ENCODE data around the gene CCDC194. TPM values are rescaled to one million over a fixed set of nuclear protein-coding genes. Genes with fewer than 3 reads are reported as not detected.
A peak's percentile ranks its signal among the peaks of the same experiment; 100 is the strongest.

Gene CCDC194
- total and polyA plus RNA-seq, 2 of the 13 experiments (the other 11 are each of a cell fraction or from before 2014, with no cell fraction given), result 0.13 to 0.21 TPM

- TF ChIP-seq RAD21 (CRISPR knock-in tag; IDR thresholded peaks at IDR 0.05) (peak; percentile 69), CEBPG (CRISPR knock-in tag; IDR thresholded peaks at IDR 0.05) (no peak), ZFP91 (CRISPR knock-in tag; IDR thresholded peaks at IDR 0.05; ENCODE audit: borderline replicate concordance) (peak; percentile 41; the same call in 1 of the 2 replicates), KDM2A (CRISPR knock-in tag; IDR thresholded peaks at IDR 0.05; ENCODE audit: borderline replicate concordance, low read depth) (0 out of 2 replicates have a peak, but pooled peaks have one; percentile 37), RARG (CRISPR knock-in tag; IDR thresholded peaks at IDR 0.05; ENCODE audit: low read depth) (no peak), STAG1 (CRISPR knock-in tag; IDR thresholded peaks at IDR 0.05) (peak; percentile 80)
Measured at GRCh38 chr19:17385878-17386611, 8.0 kb downstream of the CCDC194 start (continued).

DNA sequence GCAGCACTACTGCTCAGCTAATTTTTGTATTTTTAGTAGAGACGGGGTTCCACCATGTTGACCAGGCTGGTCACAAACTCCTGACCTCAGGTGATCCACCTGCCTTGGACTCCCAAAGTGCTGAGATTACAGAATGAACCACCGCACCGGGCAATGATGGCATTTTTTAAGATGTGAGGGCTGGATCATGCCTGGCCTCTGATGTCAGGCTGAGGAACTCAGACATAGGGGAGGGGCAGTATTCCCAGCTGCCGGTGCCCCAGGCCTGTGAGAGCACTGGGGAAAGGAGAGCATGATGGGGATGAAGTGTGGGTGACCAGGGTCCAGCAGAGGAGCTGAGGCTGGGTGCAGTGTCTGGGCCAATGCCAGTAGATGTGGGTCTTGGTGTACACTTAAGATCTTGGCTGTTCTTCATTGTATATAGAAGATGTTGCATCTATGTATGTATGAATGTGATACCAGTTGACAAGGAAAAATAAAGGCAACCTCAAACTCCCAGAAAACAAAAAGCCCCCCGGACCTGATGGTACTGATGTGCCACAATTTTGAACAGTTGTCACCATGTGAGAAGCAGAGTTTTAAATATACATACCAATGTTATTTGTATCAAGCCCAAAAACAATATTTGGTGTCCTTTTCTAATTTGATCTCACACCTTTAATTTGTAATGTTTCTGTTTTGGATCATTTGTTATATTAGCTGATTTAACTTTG is 13.4 kb downstream of the CCDC194 start:
- no TSS peak for BruUV-seq (replicated peaks)
- DNase-seq (ENCODE audit: low spot score), result no peak
- TF ChIP-seq ZKSCAN1 (IDR thresholded peaks at IDR 0.05; ENCODE audit: low read length) (no peak), ZNF235 (CRISPR knock-in tag; IDR thresholded peaks at IDR 0.05; ENCODE audit: borderline replicate concordance) (no peak), ARID3A (IDR thresholded peaks at IDR 0.05; ENCODE audit: low read depth, low read length) (no peak), NR2F2 (IDR thresholded peaks at IDR 0.05; ENCODE audit: borderline replicate concordance, low read depth) (no peak), THAP8 (CRISPR knock-in tag; IDR thresholded peaks at IDR 0.05; ENCODE audit: borderline replicate concordance) (no peak), ZNF891 (CRISPR knock-in tag; IDR thresholded peaks at IDR 0.05) (no peak), HNRNPK (IDR thresholded peaks at IDR 0.05; ENCODE audit: low read depth, low read length, poor library complexity, severe bottlenecking) (no peak), NFE2 (CRISPR knock-in tag; IDR thresholded peaks at IDR 0.05) (no peak)
- TF ChIP-seq, protein P1, sequence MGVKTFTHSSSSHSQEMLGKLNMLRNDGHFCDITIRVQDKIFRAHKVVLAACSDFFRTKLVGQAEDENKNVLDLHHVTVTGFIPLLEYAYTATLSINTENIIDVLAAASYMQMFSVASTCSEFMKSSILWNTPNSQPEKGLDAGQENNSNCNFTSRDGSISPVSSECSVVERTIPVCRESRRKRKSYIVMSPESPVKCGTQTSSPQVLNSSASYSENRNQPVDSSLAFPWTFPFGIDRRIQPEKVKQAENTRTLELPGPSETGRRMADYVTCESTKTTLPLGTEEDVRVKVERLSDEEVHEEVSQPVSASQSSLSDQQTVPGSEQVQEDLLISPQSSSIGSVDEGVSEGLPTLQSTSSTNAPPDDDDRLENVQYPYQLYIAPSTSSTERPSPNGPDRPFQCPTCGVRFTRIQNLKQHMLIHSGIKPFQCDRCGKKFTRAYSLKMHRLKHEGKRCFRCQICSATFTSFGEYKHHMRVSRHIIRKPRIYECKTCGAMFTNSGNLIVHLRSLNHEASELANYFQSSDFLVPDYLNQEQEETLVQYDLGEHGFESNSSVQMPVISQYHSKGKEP (CRISPR knock-in tag; IDR thresholded peaks at IDR 0.05), result no peak

More for the DNA sequence above, 13.4 kb downstream of the CCDC194 start:
- intact Hi-C loops (cut with micrococcal nuclease; ENCODE audit: unreplicated experiment), result no loop called here
- ChIA-PET POLR2A (no interaction called here), CTCF (ENCODE audit: low intra/inter-chr PET ratio, low total read pairs) (no interaction called here)
- Histone ChIP-seq H4K20me1 (ENCODE audit: insufficient read depth, low read length) (no peaks in the 10 kb centered on the region), H2AFZ (ENCODE audit: low read length) (no peak overlapping the region), H3K36me3 (replicated peaks in 1 of 2; ENCODE audit: control insufficient read depth in 1 of 2, insufficient read depth in 2 of 2, low read length in 2 of 2) (no peaks in the 10 kb centered on the region), H3K4me2 (ENCODE audit: low read depth, low read length) (no peak overlapping the region), H3K79me2 (ENCODE audit: insufficient read depth, low read length) (no peaks in the 10 kb centered on the region), H3K27me3 (ENCODE audit: control insufficient read depth in 1 of 2, insufficient read depth in 2 of 2, low read length in 2 of 2) (peaks cover 0 to 8% of the 10 kb centered on the region in 2 experiments; a peak in 3 of 5 replicates), H3K9me3 (ENCODE audit: low read length) (no peaks in the 10 kb centered on the region), H3K9ac (ENCODE audit: insufficient read depth, low read depth, low read length) (no peak overlapping the region), H3K4me3 (replicated peaks in 1 of 3; ENCODE audit: insufficient read depth in 1 of 3, low read depth in 2 of 3, low read length in 3 of 3) (no peak overlapping the region), H3K27ac (ENCODE audit: extremely low read length, insufficient read depth, low read length) (no peak overlapping the region), H3K4me1 (ENCODE audit: insufficient read depth, low read length) (peaks cover 24% of the 10 kb centered on the region)
- FAIRE-seq, result no peak
- ATAC-seq, result no peak
- WGBS (ENCODE audit: low lambda C conversion rate), result 39% methylated on average over 5 of the region's 5 CpGs
- in situ Hi-C loops (cut with HindIII; ENCODE audit: extremely low pct_ligation_motif_present, low pct_unique_long_range_greater_than_20kb), result no loop called here
